HG03354 (cell line): ENCODE measurements around the gene PSKH1.
"Not testable (repeated sequence)": the region's sequence is repeated elsewhere in the genome, so short reads cannot be mapped to it uniquely, and the experiment has no call there.

ENCODE experiments used
- ATAC-seq: cut with Tn5 transposase; IDR thresholded peaks from one replicate; pipeline ENCODE4 v1.9.1; 2021; ENCODE audit warnings: mild to moderate bottlenecking; ENCODE audit not compliant: unreplicated experiment, poor library complexity, severe bottlenecking

Gene PSKH1

DNA sequence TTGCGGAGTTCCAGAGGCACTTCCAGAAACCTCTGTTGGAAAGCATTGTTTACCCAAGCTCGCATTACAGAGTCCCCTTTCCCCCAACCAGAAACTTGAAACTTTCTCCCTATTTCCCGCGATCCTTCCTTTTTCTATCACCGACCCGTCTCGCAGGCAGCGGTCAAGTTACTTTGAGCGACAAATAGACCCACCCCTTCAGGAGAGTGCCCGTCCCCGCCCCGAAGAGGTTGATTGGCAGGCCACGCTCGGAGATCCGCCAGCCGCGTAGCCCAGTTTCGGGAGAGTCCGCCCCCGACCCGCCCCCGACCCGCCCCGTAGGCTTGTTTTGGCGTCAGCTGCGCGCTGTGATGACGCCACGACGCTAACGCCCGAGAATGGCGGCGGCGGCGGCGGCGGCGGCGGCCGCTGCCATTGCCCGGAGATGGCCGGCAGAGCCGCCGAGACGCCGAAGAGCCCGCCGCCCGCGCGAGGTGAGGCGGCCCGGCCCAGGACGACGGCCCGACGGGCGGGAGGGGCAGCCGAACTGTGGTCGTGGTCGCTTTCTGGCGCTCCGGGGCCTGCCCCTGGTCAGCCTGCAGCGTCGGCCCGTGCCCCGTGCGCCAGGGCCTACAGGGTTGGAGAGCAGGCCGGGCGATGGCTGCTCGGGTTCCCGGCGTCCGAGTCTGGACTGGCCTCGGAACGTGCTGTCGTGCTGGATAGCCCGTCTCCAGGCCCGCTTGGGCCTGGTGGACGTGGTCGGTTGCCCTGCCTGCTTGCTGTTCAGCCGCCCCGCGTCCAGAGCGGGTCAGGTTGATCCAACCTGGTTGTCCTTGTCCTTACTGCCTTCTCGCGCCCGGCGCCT, at the start of gene PSKH1:
TSS of gene PSKH1 (plus strand) at position 356 of the 844 bp plus-strand sequence. CDS start 15,496 bp downstream, outside the sequence.
- ATAC-seq, result peak; percentile 94

- ATAC-seq, result no peak
Measured at GRCh38 chr16:67843343-67843765, 49.7 kb upstream of the PSKH1 start.

- no peak for ATAC-seq
Measured at GRCh38 chr16:67844497-67844896, 48.6 kb upstream of the PSKH1 start.

GRCh38 chr16:67845291-67846062, 47.6 kb upstream of the PSKH1 start:
- no peak for ATAC-seq

- no peak for ATAC-seq
Measured at GRCh38 chr16:67846063-67846319, 47.1 kb upstream of the PSKH1 start.

- ATAC-seq, result peak; percentile 57
Measured at GRCh38 chr16:67846320-67847063, 46.6 kb upstream of the PSKH1 start, which contains the start of gene NUTF2. Gene NUTF2 (plus strand): TSS chr16:67846933. CDS start chr16:67865131, 18,198 bp downstream.

DNA sequence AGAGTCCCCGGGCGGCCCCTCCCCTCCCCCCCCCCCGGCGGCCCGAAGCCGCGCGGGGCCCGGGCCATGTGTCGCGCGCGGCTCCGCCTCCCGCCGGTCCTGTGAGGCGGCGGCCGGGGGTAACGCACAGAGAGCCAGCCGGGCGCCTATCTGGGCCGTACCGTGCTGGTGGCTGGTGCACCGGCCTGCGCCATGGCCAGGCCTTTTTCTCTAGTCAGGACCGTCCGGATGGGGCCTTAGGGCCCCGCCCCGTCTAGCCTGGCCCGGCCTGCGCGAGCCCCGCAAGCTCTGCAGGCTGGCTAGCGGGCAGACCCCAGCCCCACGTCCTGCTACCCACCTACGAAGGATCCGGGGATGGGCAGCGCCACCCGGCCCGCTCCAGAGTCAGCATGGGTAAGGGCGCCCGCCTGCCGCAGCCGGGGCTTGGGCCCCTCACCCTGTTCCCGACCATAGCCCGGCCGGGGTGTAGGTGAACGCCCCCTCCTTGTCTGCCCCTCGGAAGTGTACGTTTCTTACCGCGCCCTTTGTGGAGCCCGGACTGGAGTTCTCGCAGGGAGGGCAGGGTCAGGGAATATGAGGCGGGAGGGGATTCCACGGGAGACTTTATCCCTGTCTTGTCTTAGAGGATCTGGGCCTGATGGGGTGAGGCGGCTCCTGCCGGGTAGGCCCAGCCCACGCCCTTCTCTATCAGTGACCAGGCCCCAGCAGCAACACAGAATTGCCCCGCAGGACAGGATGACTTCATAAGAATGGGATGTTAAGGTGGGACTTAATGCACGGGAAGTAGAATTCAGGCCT, 45.8 kb upstream of the PSKH1 start, which contains the start of gene CENPT:
TSS of gene CENPT (minus strand) at position 630 of the 798 bp plus-strand sequence. CDS start 13,834 bp downstream, outside the sequence.
- peak; percentile 46 for ATAC-seq

GRCh38 chr16:67848118-67848517, 44.9 kb upstream of the PSKH1 start:
- ATAC-seq, result no peak

GRCh38 chr16:67853670-67854069, 39.4 kb upstream of the PSKH1 start:
- no peak for ATAC-seq

DNA sequence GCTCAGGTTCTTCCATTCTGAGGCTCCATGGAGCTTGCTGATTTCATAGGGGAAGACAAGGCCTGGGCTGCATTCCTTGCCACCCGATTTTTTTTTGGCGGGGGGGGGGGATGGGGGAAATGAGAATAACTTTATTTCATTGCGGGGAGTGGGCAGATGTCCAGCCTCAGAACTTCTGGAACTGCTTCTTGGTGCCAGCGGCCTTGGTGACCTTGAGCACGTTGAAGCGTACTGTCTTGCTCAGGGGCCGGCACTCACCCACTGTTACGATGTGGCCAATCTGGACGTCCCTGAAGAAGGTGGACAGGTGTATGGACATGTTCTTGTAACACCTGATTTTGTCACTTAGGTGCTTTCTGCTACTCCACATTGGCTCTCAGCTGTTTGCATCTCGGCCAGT, 37.3 kb upstream of the PSKH1 start:
- ATAC-seq, result no peak

- no peak for ATAC-seq
Measured at GRCh38 chr16:67856927-67857546, 36.0 kb upstream of the PSKH1 start.

- ATAC-seq, result no peak
Measured at GRCh38 chr16:67857547-67858233, 35.4 kb upstream of the PSKH1 start.

- no peak for ATAC-seq
Measured at GRCh38 chr16:67858500-67858899, 34.6 kb upstream of the PSKH1 start.

DNA sequence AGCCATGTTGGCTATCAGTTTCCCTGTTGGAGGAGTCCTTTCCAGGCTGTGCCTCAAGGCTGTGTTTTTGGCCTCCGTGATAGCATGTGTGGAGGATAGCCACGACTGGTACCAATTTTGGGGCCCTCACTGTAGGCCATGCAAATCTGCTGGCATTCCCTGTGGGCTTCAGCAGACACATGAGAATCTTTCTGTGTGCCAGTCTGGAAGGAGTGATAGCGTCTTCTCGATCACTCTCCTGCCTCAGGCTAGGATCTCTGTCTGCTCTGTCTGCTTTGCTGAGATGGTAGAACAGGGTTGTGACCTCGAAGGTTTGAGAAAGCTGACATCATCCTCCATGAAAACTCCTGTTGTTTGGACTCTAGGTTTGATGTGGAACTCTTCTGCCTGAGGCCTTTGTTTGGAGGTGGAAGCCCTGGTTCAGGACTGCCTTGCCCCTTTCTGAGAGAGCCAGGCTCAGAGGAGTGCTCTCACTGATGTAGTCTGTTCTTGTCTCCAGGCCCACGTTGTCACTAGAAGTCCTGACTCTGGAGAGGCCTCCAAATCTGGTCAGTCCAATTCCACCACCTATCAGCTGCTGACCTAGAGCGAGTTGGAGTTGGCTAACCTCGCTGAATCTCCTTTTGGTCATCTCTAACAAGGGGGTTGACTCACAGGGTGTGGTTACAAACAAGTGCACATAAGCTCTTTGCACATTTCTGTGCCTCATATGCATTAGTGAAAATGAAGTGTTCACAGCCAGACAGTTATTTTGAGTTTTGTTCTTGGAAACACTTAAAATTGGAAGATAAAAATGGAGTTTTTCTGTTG, 32.3 kb upstream of the PSKH1 start:
- ATAC-seq, result no peak

DNA sequence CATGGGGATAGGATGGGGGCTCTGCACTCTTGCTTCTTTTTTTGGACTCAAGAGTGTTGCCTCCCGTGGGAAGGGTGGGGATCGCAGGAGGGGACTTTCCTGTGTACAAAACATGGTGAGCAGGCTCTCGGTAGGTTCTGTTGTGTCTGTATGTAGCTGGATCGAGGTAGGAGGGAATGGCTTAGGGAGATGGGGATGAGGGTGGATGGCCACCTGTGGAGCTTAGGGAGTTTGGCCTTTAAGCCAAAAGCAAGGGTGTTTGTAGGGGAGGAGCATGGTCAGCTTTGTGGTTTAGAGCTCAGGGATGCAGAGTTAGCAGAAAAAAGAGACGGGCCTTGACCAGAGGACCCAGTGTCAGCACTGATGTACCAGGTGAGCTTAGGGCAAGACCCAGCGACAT, 31.2 kb upstream of the PSKH1 start:
- no peak for ATAC-seq

- no peak for ATAC-seq
Measured at GRCh38 chr16:67862623-67863583, 30.2 kb upstream of the PSKH1 start.

DNA sequence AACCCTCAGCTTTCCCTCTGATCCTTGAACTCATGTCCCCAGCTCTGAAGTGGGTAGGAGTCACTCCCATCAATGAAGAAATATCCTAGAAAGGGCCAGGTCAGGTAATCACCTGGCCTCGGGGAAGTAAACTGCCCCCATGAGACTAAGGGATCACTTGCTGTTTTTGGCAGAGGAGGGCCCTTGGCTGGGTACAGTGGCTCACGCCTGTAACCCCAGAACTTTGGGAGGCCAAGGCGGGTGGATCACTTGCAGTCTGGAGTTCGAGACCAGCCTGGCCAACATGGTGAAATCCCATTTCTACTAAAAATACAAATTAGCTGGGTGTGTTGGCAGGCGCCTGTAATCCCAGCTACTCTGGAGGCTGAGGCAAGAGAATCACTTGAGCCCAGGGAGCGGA, 29.0 kb upstream of the PSKH1 start:
- not testable (repeated sequence) for ATAC-seq
